Lung (tissue), 12 donors: Measurements from ENCODE around the gene MAP6. TPM values are rescaled to one million over a fixed set of nuclear protein-coding genes. Genes with fewer than 3 reads are reported as not detected.

Experiments used
- ATAC-seq: fragments of 200-7000 bp; cut with Tn5 transposase; one replicate; pipeline ENCODE4 v1.9.1; 2020; ENCODE audit warnings: moderate number of reproducible peaks; ENCODE audit not compliant: insufficient read depth, low FRiP score
- DNase-seq, 3 donors: peaks; one replicate each; pipeline ENCODE4 v3.0.0-alpha.2; 2013 to 2017
- H3K27ac ChIP-seq, 2 donors: one replicate each; pipeline ENCODE4 v1.5.1; 2013; ENCODE audit warnings: mild to moderate bottlenecking in 2 of 2, moderate library complexity in 2 of 2, control low read depth in 1 of 2, inconsistent platforms in 1 of 2, low read depth in 1 of 2, low read length in 1 of 2
- H3K27me3 ChIP-seq, 3 donors: one replicate each; pipeline ENCODE4 v1.5.1; 2013; ENCODE audit warnings: low read length in 2 of 3; ENCODE audit not compliant: control insufficient read depth in 3 of 3, insufficient read depth in 3 of 3
- H3K36me3 ChIP-seq, 4 donors: one replicate each; pipeline ENCODE4 v1.5.1; 2013; ENCODE audit warnings: low read length in 4 of 4, mild to moderate bottlenecking in 1 of 4, moderate library complexity in 1 of 4; ENCODE audit not compliant: control insufficient read depth in 4 of 4, insufficient read depth in 4 of 4
- H3K4me1 ChIP-seq, 5 donors: one replicate each; pipeline ENCODE4 v1.5.1; 2013; ENCODE audit warnings: low read length in 5 of 5, mild to moderate bottlenecking in 2 of 5, moderate library complexity in 1 of 5; ENCODE audit not compliant: control insufficient read depth in 5 of 5, insufficient read depth in 5 of 5
- H3K4me3 ChIP-seq: one replicate; pipeline ENCODE4 v1.5.1; 2013; ENCODE audit warnings: mild to moderate bottlenecking, control low read depth, moderate library complexity
- H3K9ac ChIP-seq, 2 donors: one replicate each; pipeline ENCODE4 v1.5.1; 2013; ENCODE audit warnings: low read length in 2 of 2, control low read depth in 1 of 2; ENCODE audit not compliant: insufficient read depth in 1 of 2
- H3K9me3 ChIP-seq, 4 donors: one replicate each; pipeline ENCODE4 v1.5.1; 2013; ENCODE audit warnings: low read length in 3 of 4, mild to moderate bottlenecking in 1 of 4, moderate library complexity in 1 of 4; ENCODE audit not compliant: control insufficient read depth in 4 of 4, insufficient read depth in 3 of 4
- whole genome bisulfite sequencing, 2 donors: extraction: QIAGEN DNeasy Blood & Tissue Kit; methylation state at CpG; one replicate each; pipeline ENCODE4 v1.1.7; 2013; 5-methylcytosine and 5-hydroxymethylcytosine counted together
- polyA plus RNA-seq, 2 donors: library from polyadenylated mRNA; stranded (reverse); fragments of 200-250 nt; gene quantifications; one replicate each; pipeline ENCODE4 v1.2.1, GENCODE V29; 2013
- total RNA-seq, 2 donors: library from RNA; depleted of rRNA in 1 of 2; stranded (reverse); fragments of >200 nt in 1 of 2; gene quantifications; one replicate each; pipeline ENCODE4 v1.2.1, GENCODE V29; 2014 to 2021
- TF ChIP-seq, protein P1 (sequence below): IDR thresholded peaks from 2 replicates; pipeline ENCODE4 v1.5.1; 2012; ENCODE audit warnings: mild to moderate bottlenecking; ENCODE audit errors: control extremely low read depth, extremely low read depth
- donor health status: control.
- donor health status: control.
- donor health status: Bipolar disorder and iron deficiency.
- donor health status: healthy.
- donor health status: DM: yes; HTN: yes; CAD: no.

The MAP6 gene
- total and polyA plus RNA-seq, 4 donors = 5.8 to 17.8 (median 7.2) TPM

DNA sequence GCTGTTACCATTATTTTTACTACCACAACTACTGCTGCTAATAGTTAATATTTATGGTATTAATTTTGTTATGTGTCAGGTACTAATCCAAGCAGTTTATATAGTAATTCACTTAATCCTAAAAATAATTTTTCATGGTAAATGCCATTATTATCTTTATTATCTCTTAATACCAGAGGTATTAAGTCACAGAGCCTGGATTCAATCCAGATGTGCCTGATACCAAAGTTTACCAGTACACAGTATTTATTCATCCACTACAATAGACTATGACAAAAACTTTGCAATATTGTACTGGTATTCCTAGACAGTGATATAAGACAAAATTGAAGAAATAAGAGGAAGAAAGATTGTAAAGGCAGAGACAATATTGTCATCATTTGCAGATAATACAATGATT is 24.5 kb downstream of the MAP6 start:
- Histone ChIP-seq H3K4me1 (peaks cover 0 to 9% (median 7%) of the 10 kb centered on the region in 5 donors), H3K27me3 (no peaks in the 10 kb centered on the region), H3K27ac (no peak overlapping the region), H3K36me3 (no peaks in the 10 kb centered on the region), H3K9me3 (no peaks in the 10 kb centered on the region), H3K9ac (no peak overlapping the region), H3K4me3 (no peak overlapping the region)
- TF ChIP-seq, protein P1, sequence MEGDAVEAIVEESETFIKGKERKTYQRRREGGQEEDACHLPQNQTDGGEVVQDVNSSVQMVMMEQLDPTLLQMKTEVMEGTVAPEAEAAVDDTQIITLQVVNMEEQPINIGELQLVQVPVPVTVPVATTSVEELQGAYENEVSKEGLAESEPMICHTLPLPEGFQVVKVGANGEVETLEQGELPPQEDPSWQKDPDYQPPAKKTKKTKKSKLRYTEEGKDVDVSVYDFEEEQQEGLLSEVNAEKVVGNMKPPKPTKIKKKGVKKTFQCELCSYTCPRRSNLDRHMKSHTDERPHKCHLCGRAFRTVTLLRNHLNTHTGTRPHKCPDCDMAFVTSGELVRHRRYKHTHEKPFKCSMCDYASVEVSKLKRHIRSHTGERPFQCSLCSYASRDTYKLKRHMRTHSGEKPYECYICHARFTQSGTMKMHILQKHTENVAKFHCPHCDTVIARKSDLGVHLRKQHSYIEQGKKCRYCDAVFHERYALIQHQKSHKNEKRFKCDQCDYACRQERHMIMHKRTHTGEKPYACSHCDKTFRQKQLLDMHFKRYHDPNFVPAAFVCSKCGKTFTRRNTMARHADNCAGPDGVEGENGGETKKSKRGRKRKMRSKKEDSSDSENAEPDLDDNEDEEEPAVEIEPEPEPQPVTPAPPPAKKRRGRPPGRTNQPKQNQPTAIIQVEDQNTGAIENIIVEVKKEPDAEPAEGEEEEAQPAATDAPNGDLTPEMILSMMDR = no peak
- no peak for DNase-seq
- ATAC-seq = no peak

GRCh38 chr11:75642402-75643113 is 26.3 kb downstream of the MAP6 start:
- ATAC-seq = no peak
- no peaks in the 10 kb centered on the region for H3K27me3 ChIP-seq
- H3K4me1 ChIP-seq = peaks cover 0 to 21% (median 8%) of the 10 kb centered on the region in 5 donors
- H3K27ac ChIP-seq = no peak overlapping the region
- H3K36me3 ChIP-seq = no peaks in the 10 kb centered on the region
- no peaks in the 10 kb centered on the region for H3K9me3 ChIP-seq
- TF ChIP-seq, protein P1 = no peak
- no peak for DNase-seq
- H3K4me3 ChIP-seq = no peak overlapping the region
- H3K9ac ChIP-seq = no peak overlapping the region
- WGBS, 2 donors = 96 to 97% methylated on average over 2 of the region's 2 CpGs

GRCh38 chr11:75639762-75640181 is 29.1 kb downstream of the MAP6 start:
- 22 to 25% methylated on average over 4 of the region's 4 CpGs for WGBS, 2 donors

More at GRCh38 chr11:75639762-75640181, 29.1 kb downstream of the MAP6 start:
- H3K27me3 ChIP-seq = no peaks in the 10 kb centered on the region
- H3K27ac ChIP-seq = no peak overlapping the region
- no peak overlapping the region for H3K9ac ChIP-seq
- H3K4me1 ChIP-seq = peaks cover 0 to 43% (median 14%) of the 10 kb centered on the region in 5 donors
- H3K36me3 ChIP-seq = no peaks in the 10 kb centered on the region
- no peaks in the 10 kb centered on the region for H3K9me3 ChIP-seq
- DNase-seq (peak; percentile 94 to 95 (median 95)), ATAC-seq (peak; percentile 73)
- TF ChIP-seq, protein P1 = no peak
- H3K4me3 ChIP-seq = no peak overlapping the region
